Gastroesophageal sphincter (tissue), 3 donors: ENCODE results near the gene EXO5.

ENCODE experiments used
- EP300 ChIP-seq: sonication (generic); formaldehyde crosslinking; IDR thresholded peaks from one replicate; pipeline ENCODE4 v1.6.1; 2017; ENCODE audit warnings: antibody characterized with exemption, mild to moderate bottlenecking
- POLR2A ChIP-seq, 2 donors: fragments of 450-650 bp; IDR thresholded peaks; one replicate each; pipeline ENCODE4 v1.6.1; 2017; ENCODE audit warnings: antibody characterized with exemption in 2 of 2, mild to moderate bottlenecking in 2 of 2, moderate library complexity in 1 of 2
- POLR2AphosphoS5 ChIP-seq: sonication (generic); formaldehyde crosslinking; IDR thresholded peaks from one replicate; pipeline ENCODE4 v1.6.1; 2017; ENCODE audit warnings: antibody characterized with exemption
- TF ChIP-seq, protein P1 (sequence below), 4 experiments: fragments of 200-600 bp in 2 of 4; fragments of 450-650 bp in 2 of 4; sonication (generic) in 1 of 4; IDR thresholded peaks; one replicate each; pipeline ENCODE4 v1.5.1; 2017 to 2019; ENCODE audit warnings: antibody characterized with exemption in 4 of 4, mild to moderate bottlenecking in 2 of 4, moderate library complexity in 2 of 4

DNA sequence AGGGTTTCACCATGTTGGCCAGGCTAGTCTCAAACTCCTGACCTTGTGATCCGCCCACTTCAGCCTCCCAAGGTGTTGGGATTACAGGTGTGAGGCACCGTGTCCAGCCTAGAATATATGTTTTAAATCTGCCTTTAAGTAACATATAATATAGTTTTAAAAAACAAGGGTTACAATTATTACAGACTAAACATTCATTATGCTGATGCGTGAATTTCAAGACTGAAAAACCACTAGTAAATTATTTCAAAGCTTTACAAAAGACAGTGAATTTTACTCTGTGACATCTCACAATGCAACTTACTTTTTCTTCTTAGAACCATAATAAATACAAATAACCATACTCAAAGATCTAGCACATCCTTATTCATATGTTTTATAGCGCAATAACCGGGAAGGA lies 47.6 kb downstream of the EXO5 start:
- TF ChIP-seq, protein P1, sequence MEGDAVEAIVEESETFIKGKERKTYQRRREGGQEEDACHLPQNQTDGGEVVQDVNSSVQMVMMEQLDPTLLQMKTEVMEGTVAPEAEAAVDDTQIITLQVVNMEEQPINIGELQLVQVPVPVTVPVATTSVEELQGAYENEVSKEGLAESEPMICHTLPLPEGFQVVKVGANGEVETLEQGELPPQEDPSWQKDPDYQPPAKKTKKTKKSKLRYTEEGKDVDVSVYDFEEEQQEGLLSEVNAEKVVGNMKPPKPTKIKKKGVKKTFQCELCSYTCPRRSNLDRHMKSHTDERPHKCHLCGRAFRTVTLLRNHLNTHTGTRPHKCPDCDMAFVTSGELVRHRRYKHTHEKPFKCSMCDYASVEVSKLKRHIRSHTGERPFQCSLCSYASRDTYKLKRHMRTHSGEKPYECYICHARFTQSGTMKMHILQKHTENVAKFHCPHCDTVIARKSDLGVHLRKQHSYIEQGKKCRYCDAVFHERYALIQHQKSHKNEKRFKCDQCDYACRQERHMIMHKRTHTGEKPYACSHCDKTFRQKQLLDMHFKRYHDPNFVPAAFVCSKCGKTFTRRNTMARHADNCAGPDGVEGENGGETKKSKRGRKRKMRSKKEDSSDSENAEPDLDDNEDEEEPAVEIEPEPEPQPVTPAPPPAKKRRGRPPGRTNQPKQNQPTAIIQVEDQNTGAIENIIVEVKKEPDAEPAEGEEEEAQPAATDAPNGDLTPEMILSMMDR (IDR thresholded peaks at IDR 0.05): no peak
- TF ChIP-seq EP300 (no peak), POLR2AphosphoS5 (no peak), POLR2A (IDR thresholded peaks at IDR 0.05) (no peak)
